ENCODE measurements around the gene ABTB2.

DNA sequence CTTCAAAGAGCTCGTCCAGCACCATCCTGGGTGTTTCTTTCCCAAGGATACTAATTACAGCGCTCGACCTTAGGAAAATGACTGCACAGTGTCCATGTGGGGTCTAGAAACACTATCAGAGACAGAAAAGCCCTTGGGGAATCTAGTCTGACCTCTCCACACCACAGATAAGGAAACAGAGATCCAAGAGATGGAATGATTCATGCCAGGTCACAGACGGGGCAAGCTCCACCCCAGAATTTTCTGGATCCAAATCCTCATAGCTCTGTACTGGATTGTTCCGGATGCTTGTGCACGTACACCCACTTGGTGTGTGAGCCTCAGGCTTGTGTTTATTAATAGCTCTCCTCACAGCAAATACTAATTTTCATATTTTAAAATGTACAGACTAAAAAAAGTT is 11.3 kb downstream of the ABTB2 start:
- TF ChIP-seq, protein P1, sequence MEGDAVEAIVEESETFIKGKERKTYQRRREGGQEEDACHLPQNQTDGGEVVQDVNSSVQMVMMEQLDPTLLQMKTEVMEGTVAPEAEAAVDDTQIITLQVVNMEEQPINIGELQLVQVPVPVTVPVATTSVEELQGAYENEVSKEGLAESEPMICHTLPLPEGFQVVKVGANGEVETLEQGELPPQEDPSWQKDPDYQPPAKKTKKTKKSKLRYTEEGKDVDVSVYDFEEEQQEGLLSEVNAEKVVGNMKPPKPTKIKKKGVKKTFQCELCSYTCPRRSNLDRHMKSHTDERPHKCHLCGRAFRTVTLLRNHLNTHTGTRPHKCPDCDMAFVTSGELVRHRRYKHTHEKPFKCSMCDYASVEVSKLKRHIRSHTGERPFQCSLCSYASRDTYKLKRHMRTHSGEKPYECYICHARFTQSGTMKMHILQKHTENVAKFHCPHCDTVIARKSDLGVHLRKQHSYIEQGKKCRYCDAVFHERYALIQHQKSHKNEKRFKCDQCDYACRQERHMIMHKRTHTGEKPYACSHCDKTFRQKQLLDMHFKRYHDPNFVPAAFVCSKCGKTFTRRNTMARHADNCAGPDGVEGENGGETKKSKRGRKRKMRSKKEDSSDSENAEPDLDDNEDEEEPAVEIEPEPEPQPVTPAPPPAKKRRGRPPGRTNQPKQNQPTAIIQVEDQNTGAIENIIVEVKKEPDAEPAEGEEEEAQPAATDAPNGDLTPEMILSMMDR (conservative IDR thresholded peaks at IDR 0.05): no peak
- TF ChIP-seq ZFX (IDR thresholded peaks at IDR 0.05): no peak
